ENCODE measurements around the gene SDC4. TPM values are rescaled to one million over a fixed set of nuclear protein-coding genes. Genes with fewer than 3 reads are reported as not detected.

The SDC4 gene
- total RNA-seq, 6 experiments from 2014 or later = 122 to 146 (median 135) TPM

- TF ChIP-seq CTCF (IDR thresholded peaks at IDR 0.05) = peak; percentile 52
- Mint-ChIP-seq H3K9me3 (no peaks in the 10 kb centered on the region; the same call in 1 of the 2 replicates), H3K27me3 (ENCODE audit: insufficient read depth) (peaks cover 15% of the 10 kb centered on the region), H3K4me3 (peak overlapping the region; percentile 77), H3K27ac (no peak overlapping the region), H3K4me1 (ENCODE audit: low read depth) (0 out of 2 replicates have a peak, but pooled peaks cover 4% of the 10 kb centered on the region), H3K36me3 (ENCODE audit: low read depth) (no peaks in the 10 kb centered on the region)
- no peak for DNase-seq
These were observed 54.2 kb downstream of the SDC4 start for GRCh38 chr20:45294003-45294368.

- H3K9me3 Mint-ChIP-seq = no peaks in the 10 kb centered on the region; the same call in 1 of the 2 replicates
- peak overlapping the region; percentile 77 for H3K4me3 Mint-ChIP-seq
- no peak overlapping the region for H3K27ac Mint-ChIP-seq
- peak; percentile 41 for DNase-seq
- TF ChIP-seq CTCF (IDR thresholded peaks at IDR 0.05) = peak; percentile 92
- peaks cover 16% of the 10 kb centered on the region for H3K27me3 Mint-ChIP-seq (ENCODE audit: insufficient read depth)
- H3K4me1 Mint-ChIP-seq (ENCODE audit: low read depth) = 0 out of 2 replicates have a peak, but pooled peaks cover 4% of the 10 kb centered on the region
- no peaks in the 10 kb centered on the region for H3K36me3 Mint-ChIP-seq (ENCODE audit: low read depth)
These were observed 54.9 kb downstream of the SDC4 start for GRCh38 chr20:45293041-45294002.

GRCh38 chr20:45292343-45292742, 55.9 kb downstream of the SDC4 start:
- Mint-ChIP-seq H3K4me1 (ENCODE audit: low read depth) (0 out of 2 replicates have a peak, but pooled peaks cover 4% of the 10 kb centered on the region), H3K27me3 (ENCODE audit: insufficient read depth) (peaks cover 18% of the 10 kb centered on the region), H3K27ac (no peak overlapping the region), H3K9me3 (no peaks in the 10 kb centered on the region; the same call in 1 of the 2 replicates), H3K36me3 (ENCODE audit: low read depth) (no peaks in the 10 kb centered on the region), H3K4me3 (no peak overlapping the region)
- TF ChIP-seq CTCF (IDR thresholded peaks at IDR 0.05) = no peak
- no peak for DNase-seq

- H3K9me3 Mint-ChIP-seq = no peaks in the 10 kb centered on the region; the same call in 1 of the 2 replicates
- H3K27ac Mint-ChIP-seq = no peak overlapping the region
- DNase-seq = no peak
- no peak overlapping the region for H3K4me3 Mint-ChIP-seq
- no peaks in the 10 kb centered on the region for H3K36me3 Mint-ChIP-seq (ENCODE audit: low read depth)
- TF ChIP-seq CTCF (IDR thresholded peaks at IDR 0.05) = no peak
- 0 out of 2 replicates have a peak, but pooled peaks cover 4% of the 10 kb centered on the region for H3K4me1 Mint-ChIP-seq (ENCODE audit: low read depth)
- peaks cover 23% of the 10 kb centered on the region for H3K27me3 Mint-ChIP-seq (ENCODE audit: insufficient read depth)
These were observed 56.7 kb downstream of the SDC4 start for GRCh38 chr20:45291526-45291925.

- DNase-seq = peak; percentile 68
- peak; percentile 94 for TF ChIP-seq CTCF (IDR thresholded peaks at IDR 0.05)
- Mint-ChIP-seq H3K27ac (no peak overlapping the region), H3K36me3 (ENCODE audit: low read depth) (no peaks in the 10 kb centered on the region), H3K27me3 (ENCODE audit: insufficient read depth) (peaks cover 20% of the 10 kb centered on the region), H3K4me3 (no peak overlapping the region), H3K9me3 (no peaks in the 10 kb centered on the region; the same call in 1 of the 2 replicates), H3K4me1 (ENCODE audit: low read depth) (0 out of 2 replicates have a peak, but pooled peaks cover 4% of the 10 kb centered on the region)
These were observed 57.4 kb downstream of the SDC4 start for GRCh38 chr20:45290677-45291355.

Data from HFFc6 (cell line).